ENCODE measurements around the gene C2CD3. TPM values are rescaled to one million over a fixed set of nuclear protein-coding genes. Genes with fewer than 3 reads are reported as not detected.

The C2CD3 gene
- total RNA-seq, 1 donor from 2014 or later: 53.7 TPM

GRCh38 chr11:74138572-74138971, 32.2 kb downstream of the C2CD3 start:
- Histone ChIP-seq H3K4me1 (ENCODE audit: insufficient read depth, low read length) (peaks cover 40% of the 10 kb centered on the region), H3K9ac (ENCODE audit: low read length) (peak overlapping the region; percentile 71), H4K20me1 (ENCODE audit: insufficient read depth, low read length) (no peaks in the 10 kb centered on the region), H3K4me3 (ENCODE audit: insufficient read depth, low read depth, low read length) (peak overlapping the region; percentile 29), H3K4me2 (ENCODE audit: low read length) (peak overlapping the region; percentile 67), H3K36me3 (ENCODE audit: insufficient read depth, low read length) (no peaks in the 10 kb centered on the region), H2AFZ (ENCODE audit: low read depth, low read length) (no peak overlapping the region), H3K27ac (ENCODE audit: low read depth, low read length) (peak overlapping the region; percentile 85), H3K9me3 (ENCODE audit: insufficient read depth, low read depth, low read length) (no peaks in the 10 kb centered on the region), H3K79me2 (ENCODE audit: insufficient read depth, low read length) (no peaks in the 10 kb centered on the region), H3K27me3 (ENCODE audit: insufficient read depth, low read length) (no peaks in the 10 kb centered on the region)
- Mint-ChIP-seq H3K27ac (ENCODE audit: unreplicated experiment) (peak overlapping the region; percentile 98), H3K9me3 (ENCODE audit: unreplicated experiment) (no peaks in the 10 kb centered on the region), H3K4me1 (ENCODE audit: low read depth, unreplicated experiment) (peaks cover 58% of the 10 kb centered on the region), H3K36me3 (ENCODE audit: low read depth, unreplicated experiment) (peaks cover 11% of the 10 kb centered on the region), H3K4me3 (ENCODE audit: unreplicated experiment) (no peak overlapping the region), H3K27me3 (ENCODE audit: low read depth, unreplicated experiment) (no peaks in the 10 kb centered on the region)
- peak; percentile 84 for FAIRE-seq
- peak; percentile 98 for DNase-seq (ENCODE audit: low read depth)
- TF ChIP-seq CTCF (IDR thresholded peaks at IDR 0.05; ENCODE audit: insufficient read depth, low read depth, low read length) (no peak), EZH2 (IDR thresholded peaks at IDR 0.05; ENCODE audit: insufficient read depth, low read length) (no peak)

GRCh38 chr11:74138021-74138420, 32.8 kb downstream of the C2CD3 start:
- DNase-seq (ENCODE audit: low read depth) (peak; percentile 51), FAIRE-seq (no peak)
- no peak overlapping the region for H3K4me3 Mint-ChIP-seq (ENCODE audit: unreplicated experiment)
- H3K9me3 ChIP-seq (ENCODE audit: insufficient read depth, low read depth, low read length): no peaks in the 10 kb centered on the region
- H3K27ac ChIP-seq (ENCODE audit: low read depth, low read length): peak overlapping the region; percentile 85
- no peak for TF ChIP-seq CTCF (IDR thresholded peaks at IDR 0.05; ENCODE audit: insufficient read depth, low read depth, low read length)
- no peak for TF ChIP-seq EZH2 (IDR thresholded peaks at IDR 0.05; ENCODE audit: insufficient read depth, low read length)
- H3K4me1 Mint-ChIP-seq (ENCODE audit: low read depth, unreplicated experiment): peaks cover 59% of the 10 kb centered on the region
- peaks cover 39% of the 10 kb centered on the region for H3K4me1 ChIP-seq (ENCODE audit: insufficient read depth, low read length)
- no peaks in the 10 kb centered on the region for H3K27me3 Mint-ChIP-seq (ENCODE audit: low read depth, unreplicated experiment)
- no peaks in the 10 kb centered on the region for H3K9me3 Mint-ChIP-seq (ENCODE audit: unreplicated experiment)
- H3K79me2 ChIP-seq (ENCODE audit: insufficient read depth, low read length): no peaks in the 10 kb centered on the region
- peak overlapping the region; percentile 67 for H3K4me2 ChIP-seq (ENCODE audit: low read length)
- H3K4me3 ChIP-seq (ENCODE audit: insufficient read depth, low read depth, low read length): no peak overlapping the region
- H3K27ac Mint-ChIP-seq (ENCODE audit: unreplicated experiment): peak overlapping the region; percentile 98
- no peak overlapping the region for H2AFZ ChIP-seq (ENCODE audit: low read depth, low read length)
- H3K9ac ChIP-seq (ENCODE audit: low read length): peak overlapping the region; percentile 71
- H3K27me3 ChIP-seq (ENCODE audit: insufficient read depth, low read length): no peaks in the 10 kb centered on the region
- no peaks in the 10 kb centered on the region for H4K20me1 ChIP-seq (ENCODE audit: insufficient read depth, low read length)
- no peaks in the 10 kb centered on the region for H3K36me3 ChIP-seq (ENCODE audit: insufficient read depth, low read length)
- H3K36me3 Mint-ChIP-seq (ENCODE audit: low read depth, unreplicated experiment): peaks cover 11% of the 10 kb centered on the region

- Histone ChIP-seq H3K4me2 (ENCODE audit: low read length) (no peak overlapping the region), H2AFZ (ENCODE audit: low read depth, low read length) (no peak overlapping the region), H3K9ac (ENCODE audit: low read length) (no peak overlapping the region), H3K27me3 (ENCODE audit: insufficient read depth, low read length) (no peaks in the 10 kb centered on the region), H3K79me2 (ENCODE audit: insufficient read depth, low read length) (no peaks in the 10 kb centered on the region), H3K4me1 (ENCODE audit: insufficient read depth, low read length) (peaks cover 24% of the 10 kb centered on the region), H4K20me1 (ENCODE audit: insufficient read depth, low read length) (no peaks in the 10 kb centered on the region), H3K4me3 (ENCODE audit: insufficient read depth, low read depth, low read length) (no peak overlapping the region), H3K36me3 (ENCODE audit: insufficient read depth, low read length) (peaks cover 6% of the 10 kb centered on the region), H3K9me3 (ENCODE audit: insufficient read depth, low read depth, low read length) (no peaks in the 10 kb centered on the region), H3K27ac (ENCODE audit: low read depth, low read length) (peak overlapping the region; percentile 45)
- FAIRE-seq: peak; percentile 9
- H3K9me3 Mint-ChIP-seq (ENCODE audit: unreplicated experiment): no peaks in the 10 kb centered on the region
- H3K27ac Mint-ChIP-seq (ENCODE audit: unreplicated experiment): peak overlapping the region; percentile 89
- DNase-seq (ENCODE audit: low read depth): peak; percentile 45
- H3K27me3 Mint-ChIP-seq (ENCODE audit: low read depth, unreplicated experiment): no peaks in the 10 kb centered on the region
- no peak overlapping the region for H3K4me3 Mint-ChIP-seq (ENCODE audit: unreplicated experiment)
- TF ChIP-seq CTCF (IDR thresholded peaks at IDR 0.05; ENCODE audit: insufficient read depth, low read depth, low read length): no peak
- TF ChIP-seq EZH2 (IDR thresholded peaks at IDR 0.05; ENCODE audit: insufficient read depth, low read length): no peak
- H3K36me3 Mint-ChIP-seq (ENCODE audit: low read depth, unreplicated experiment): peaks cover 16% of the 10 kb centered on the region
- H3K4me1 Mint-ChIP-seq (ENCODE audit: low read depth, unreplicated experiment): peaks cover 40% of the 10 kb centered on the region
Measured at GRCh38 chr11:74135127-74135840, 35.5 kb downstream of the C2CD3 start.

Data from astrocyte (in vitro differentiated cells and primary cell).